IMR-90 (cell line): ENCODE results near the gene DCP2. TPM values are rescaled to one million over a fixed set of nuclear protein-coding genes. Genes with fewer than 3 reads are reported as not detected.

Experiments used
- ATAC-seq: fragments of 200-7000 bp; cut with Tn5 transposase; 2 replicates; pipeline ENCODE4 v1.9.1; 2020; ENCODE audit warnings: low read depth, mild to moderate bottlenecking, moderate library complexity
- BruUV-seq: library from RNA; stranded (reverse); fragments of 400-500 nt; replicated peaks from 2 replicates; lab custom pipeline; 2021; lab: Mats Ljungman, UMichigan
- CTCF ChIA-PET: fragments of 300-600 bp; formaldehyde crosslinking; extraction: SDS; loops from one replicate; lab custom pipeline; 2021; ENCODE audit warnings: antibody characterized with exemption; lab: Yijun Ruan, JAX
- POLR2A ChIA-PET: fragments of 300-600 bp; sonication (Branson Sonifier 250); formaldehyde crosslinking; loops from one replicate; lab custom pipeline; 2022; ENCODE audit warnings: antibody characterized with exemption; ENCODE audit not compliant: unreplicated experiment; lab: Charles Lee
- DNase-seq: peaks from one replicate; pipeline ENCODE4 v3.0.0; 2013
- H2AFZ ChIP-seq: replicated peaks from 2 replicates; pipeline ENCODE3; 2013; ENCODE audit warnings: low read length, mild to moderate bottlenecking; ENCODE audit not compliant: poor library complexity
- H2AK5ac ChIP-seq: 2 replicates; pipeline ENCODE4 v1.6.1; 2013; ENCODE audit warnings: low read depth, low read length, inconsistent platforms
- H2AK9ac ChIP-seq: replicated peaks from 2 replicates; pipeline ENCODE3; 2013; ENCODE audit warnings: mild to moderate bottlenecking, low read depth, low read length, moderate library complexity; ENCODE audit not compliant: poor library complexity
- H2BK120ac ChIP-seq: 2 replicates; pipeline ENCODE4 v1.6.1; 2013; ENCODE audit warnings: low read depth, low read length, inconsistent platforms
- H2BK15ac ChIP-seq: 3 replicates; pipeline ENCODE4 v1.6.1; 2013; ENCODE audit warnings: low read depth, low read length, inconsistent platforms
- H2BK20ac ChIP-seq: 2 replicates; pipeline ENCODE4 v1.6.1; 2013; ENCODE audit warnings: low read depth, mild to moderate bottlenecking, inconsistent platforms, low read length, moderate library complexity
- H2BK5ac ChIP-seq: 2 replicates; pipeline ENCODE4 v1.6.1; 2013; ENCODE audit warnings: mild to moderate bottlenecking, low read depth, low read length, inconsistent platforms; ENCODE audit not compliant: poor library complexity, severe bottlenecking
- H3K14ac ChIP-seq: replicated peaks from 2 replicates; pipeline ENCODE4 v1.6.1; 2013; ENCODE audit warnings: low read depth, low read length, inconsistent platforms
- H3K18ac ChIP-seq: 2 replicates; pipeline ENCODE4 v1.6.1; 2013; ENCODE audit warnings: low read depth, low read length, control low read depth
- H3K23ac ChIP-seq: 2 replicates; pipeline ENCODE4 v1.6.1; 2013; ENCODE audit warnings: low read depth, low read length, inconsistent platforms
- H3K27ac ChIP-seq: 2 replicates; pipeline ENCODE4 v1.5.1; 2013; ENCODE audit warnings: mild to moderate bottlenecking, control low read depth, low read length; ENCODE audit not compliant: insufficient read depth
- H3K27me3 ChIP-seq: 2 replicates; pipeline ENCODE4 v1.6.1; 2013; ENCODE audit warnings: low read length; ENCODE audit not compliant: control insufficient read depth, insufficient read depth
- H3K36me3 ChIP-seq: 2 replicates; pipeline ENCODE4 v1.6.1; 2013; ENCODE audit warnings: low read length, mixed read lengths; ENCODE audit not compliant: control insufficient read depth, insufficient read depth
- H3K4ac ChIP-seq: 2 replicates; pipeline ENCODE4 v1.6.1; 2013; ENCODE audit warnings: low read depth, low read length, inconsistent platforms
- H3K4me1 ChIP-seq: 2 replicates; pipeline ENCODE4 v1.6.1; 2013; ENCODE audit warnings: low read length, mixed read lengths; ENCODE audit not compliant: control insufficient read depth, insufficient read depth
- H3K4me2 ChIP-seq: 2 replicates; pipeline ENCODE4 v1.6.1; 2013; ENCODE audit warnings: low read depth, mild to moderate bottlenecking, control low read depth, low read length, moderate library complexity
- H3K4me3 ChIP-seq: 2 replicates; pipeline ENCODE4 v1.5.1; 2013; ENCODE audit warnings: low read depth, mild to moderate bottlenecking, control low read depth, low read length, moderate library complexity; ENCODE audit not compliant: insufficient read depth
- H3K56ac ChIP-seq: 2 replicates; pipeline ENCODE4 v1.6.1; 2013; ENCODE audit warnings: low read length, inconsistent platforms; ENCODE audit not compliant: insufficient read depth; ENCODE audit errors: extremely low read depth
- H3K79me1 ChIP-seq, 2 experiments: 2 replicates each; pipeline ENCODE4 v1.6.1; 2013; ENCODE audit warnings: low read length in 2 of 2, inconsistent platforms in 1 of 2, low read depth in 1 of 2
- H3K9ac ChIP-seq: 2 replicates; pipeline ENCODE4 v1.6.1; 2013; ENCODE audit warnings: low read depth, low read length, control low read depth
- H3K9me1 ChIP-seq: 2 replicates; pipeline ENCODE4 v1.6.1; 2013; ENCODE audit warnings: low read length, inconsistent platforms; ENCODE audit not compliant: insufficient read depth
- H3K9me3 ChIP-seq: 2 replicates; pipeline ENCODE4 v1.6.1; 2013; ENCODE audit warnings: low read length; ENCODE audit not compliant: control insufficient read depth, insufficient read depth
- H4K20me1 ChIP-seq: 2 replicates; pipeline ENCODE4 v1.6.1; 2013; ENCODE audit warnings: low read length, inconsistent platforms; ENCODE audit not compliant: insufficient read depth
- H4K5ac ChIP-seq: 2 replicates; pipeline ENCODE4 v1.6.1; 2013; ENCODE audit warnings: mild to moderate bottlenecking, low read depth, low read length, control low read depth
- H4K8ac ChIP-seq, 2 experiments: 2 replicates each; pipeline ENCODE4 v1.6.1; 2013; ENCODE audit warnings: low read depth in 2 of 2, low read length in 2 of 2, control low read depth in 1 of 2, inconsistent platforms in 1 of 2
- H4K91ac ChIP-seq: 2 replicates; pipeline ENCODE4 v1.6.1; 2013; ENCODE audit warnings: low read depth, low read length, inconsistent platforms; ENCODE audit not compliant: insufficient read depth
- CEBPB ChIP-seq: IDR thresholded peaks from 2 replicates; pipeline ENCODE4 v1.6.1; 2012; ENCODE audit warnings: low read depth, low read length, improper control_type of control experiment
- CHD1 ChIP-seq: IDR thresholded peaks from 2 replicates; pipeline ENCODE4 v1.6.1; 2012; ENCODE audit warnings: low read depth, low read length, improper control_type of control experiment
- FOS ChIP-seq: fragments of 150-350 bp; IDR thresholded peaks from 2 replicates; pipeline ENCODE4 v1.6.1; 2016; ENCODE audit warnings: low read depth, low read length
- MAFK ChIP-seq: IDR thresholded peaks from 2 replicates; pipeline ENCODE4 v1.6.1; 2012; ENCODE audit warnings: low read depth, low read length, improper control_type of control experiment
- MAZ ChIP-seq: IDR thresholded peaks from 2 replicates; pipeline ENCODE4 v1.6.1; 2012; ENCODE audit warnings: low read depth, mild to moderate bottlenecking, low read length, improper control_type of control experiment, moderate library complexity, borderline replicate concordance
- MXI1 ChIP-seq: IDR thresholded peaks from 2 replicates; pipeline ENCODE4 v1.6.1; 2012; ENCODE audit warnings: low read depth, mild to moderate bottlenecking, low read length, moderate library complexity, borderline replicate concordance
- NFE2L2 ChIP-seq: fragments of 150-350 bp; IDR thresholded peaks from 2 replicates; pipeline ENCODE4 v1.6.1; 2016; ENCODE audit warnings: low read depth, mild to moderate bottlenecking, low read length
- POLR2A ChIP-seq: IDR thresholded peaks from 2 replicates; pipeline ENCODE4 v1.6.1; 2012; ENCODE audit warnings: mild to moderate bottlenecking, low read depth, low read length
- RAD21 ChIP-seq: IDR thresholded peaks from 2 replicates; pipeline ENCODE4 v1.6.1; 2012; ENCODE audit warnings: low read length, improper control_type of control experiment
- RCOR1 ChIP-seq: IDR thresholded peaks from 2 replicates; pipeline ENCODE4 v1.6.1; 2012; ENCODE audit warnings: mild to moderate bottlenecking, low read length, improper control_type of control experiment; ENCODE audit not compliant: insufficient replicate concordance
- RFX5 ChIP-seq: IDR thresholded peaks from 2 replicates; pipeline ENCODE4 v1.8.0; 2012; ENCODE audit warnings: low read depth, mild to moderate bottlenecking, low read length, moderate library complexity
- SMC3 ChIP-seq: fragments of 150-350 bp; IDR thresholded peaks from 2 replicates; pipeline ENCODE4 v1.6.1; 2016; ENCODE audit warnings: low read depth, mild to moderate bottlenecking, antibody characterized with exemption, low read length, moderate library complexity
- WGBS, 2 experiments: methylation state at CpG; one replicate each; pipeline versions ENCODE4 v1.1.5 to v1.1.7; 2013; ENCODE audit warnings: missing lambda C conversion rate in 2 of 2; ENCODE audit not compliant: insufficient read length in 1 of 2; ENCODE audit errors: extremely low coverage in 2 of 2; 5-methylcytosine and 5-hydroxymethylcytosine counted together
- dilution Hi-C: fragments of 300-500 bp; cut with HindIII; formaldehyde crosslinking; loops from one replicate; pipeline ENCODE4 v1.14.3; 2018; ENCODE audit warnings: low sequenced_read_pairs; ENCODE audit not compliant: unreplicated experiment
- in situ Hi-C: fragments of 300-500 bp; cut with MboI; formaldehyde crosslinking; loops from 3 replicates; pipeline ENCODE4 v1.14.3; 2019; ENCODE audit warnings: low sequenced_read_pairs, inconsistent platforms, mixed read lengths
- intact Hi-C: fragments of 100-400 bp; cut with micrococcal nuclease; formaldehyde crosslinking; loops from 2 replicates; pipeline ENCODE4 v1.10.0; 2022
- polyA plus RNA-seq, 3 experiments: library from polyadenylated mRNA; depleted of rRNA; stranded (reverse); fragments of >200 nt; gene quantifications; 2 replicates each; pipeline ENCODE4 v1.2.3, GENCODE V29; 2012; ENCODE audit warnings: low replicate concordance in 1 of 3
- total RNA-seq: library from RNA; depleted of rRNA; stranded (reverse); fragments of >200 nt; gene quantifications from 2 replicates; pipeline ENCODE4 v1.2.3, GENCODE V29; 2012
- TF ChIP-seq, protein P1 (sequence below): fragments of 150-350 bp; IDR thresholded peaks from 2 replicates; pipeline ENCODE4 v1.6.1; 2017; ENCODE audit warnings: mild to moderate bottlenecking, antibody characterized with exemption, low read length, low read depth
- TF ChIP-seq, protein P2 (sequence below): fragments of 150-350 bp; IDR thresholded peaks from 2 replicates; pipeline ENCODE4 v1.6.1; 2016; ENCODE audit warnings: low read depth, mild to moderate bottlenecking, low read length, moderate library complexity, borderline replicate concordance
- TF ChIP-seq, protein P3 (sequence below): conservative IDR thresholded peaks from 2 replicates; pipeline ENCODE4 v1.5.1; 2012; ENCODE audit warnings: mild to moderate bottlenecking, low read depth, low read length, improper control_type of control experiment

The DCP2 gene
- total and polyA plus RNA-seq, 2 of the 4 experiments (the other 2 are of a cell fraction): 6.9 to 18.6 TPM

DNA sequence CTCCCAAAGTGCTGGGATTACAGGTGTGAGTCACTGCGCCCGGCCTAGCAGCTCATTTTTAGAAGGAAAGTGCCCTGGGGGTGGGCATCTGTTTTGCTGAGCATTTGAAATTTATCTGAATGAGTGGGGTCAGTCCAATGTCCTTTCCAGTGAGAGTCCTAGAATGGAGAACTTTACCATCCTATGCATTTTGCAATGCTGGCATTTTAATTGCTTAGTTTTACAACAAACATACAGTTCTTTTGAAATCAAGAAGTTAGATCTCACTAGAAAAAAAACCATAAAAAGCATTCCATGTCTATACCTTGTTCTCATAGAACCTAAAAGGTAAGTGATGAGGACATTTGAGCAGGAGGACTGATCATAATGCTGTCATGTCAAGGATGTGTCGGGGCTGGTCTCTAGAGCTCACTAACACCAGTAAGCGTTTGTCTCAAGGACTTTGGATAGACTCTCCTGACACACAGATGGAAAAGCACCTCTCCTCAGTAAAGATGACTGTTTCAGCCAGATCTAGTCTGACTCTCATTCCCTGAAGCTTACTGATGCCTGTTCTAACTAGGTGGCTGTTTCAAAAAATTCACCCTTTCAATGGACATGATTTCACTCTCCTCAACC lies 83.9 kb downstream of the DCP2 start:
- no peak overlapping the region for H2AFZ ChIP-seq
- peak overlapping the region; percentile 76; the same call in 1 of the 2 replicates for H3K14ac ChIP-seq
- H3K79me1 ChIP-seq: peaks cover 0 to 7% of the 10 kb centered on the region in 2 experiments; a peak in 2 of 4 replicates
- H2BK15ac ChIP-seq: peak overlapping the region; percentile 67; the same call in 1 of the 3 replicates
- H4K20me1 ChIP-seq: no peaks in the 10 kb centered on the region
- 100% methylated on average over 1 of the region's 4 CpGs; no CpG with 5 or more reads in 1 of the 2 experiments for WGBS, 2 experiments
- H3K4me3 ChIP-seq: no peak overlapping the region
- peaks cover 19% of the 10 kb centered on the region for H3K4me1 ChIP-seq
- no peaks in the 10 kb centered on the region for H3K9me3 ChIP-seq
- H2BK120ac ChIP-seq: peak overlapping the region; percentile 61
- ATAC-seq (no peak), DNase-seq (no peak)
- no peak overlapping the region for H2AK9ac ChIP-seq
- in situ Hi-C loops (no loop called here), intact Hi-C loops (loop anchor here (10.0 kb wide), 1 partner anchor 234 kb away; no protein-coding TSS in a partner anchor), dilution Hi-C loops (no loop called here)
- no peak overlapping the region for H3K4me2 ChIP-seq
- CTCF ChIA-PET: no interaction called here
- POLR2A ChIA-PET: no interaction called here
- no peaks in the 10 kb centered on the region for H3K27me3 ChIP-seq
- no peak overlapping the region for H2BK5ac ChIP-seq
- no peak overlapping the region for H3K18ac ChIP-seq
- no peak overlapping the region for H3K9ac ChIP-seq
- BruUV-seq: no TSS peak
- H4K8ac ChIP-seq: no peak overlapping the region
- peaks cover 19% of the 10 kb centered on the region for H3K9me1 ChIP-seq
- 0 out of 2 replicates have a peak overlapping the region, but pooled peaks have one; percentile 71 for H2BK20ac ChIP-seq
- peak overlapping the region; percentile 87; the same call in 1 of the 2 replicates for H2AK5ac ChIP-seq
- H3K36me3 ChIP-seq: peaks cover 45% of the 10 kb centered on the region
- H4K91ac ChIP-seq: no peak overlapping the region
- peak overlapping the region; percentile 43; the same call in 1 of the 2 replicates for H3K23ac ChIP-seq
- H3K56ac ChIP-seq: no peak overlapping the region
- no peak overlapping the region for H3K27ac ChIP-seq
- peak overlapping the region; percentile 54 for H3K4ac ChIP-seq
- no peak overlapping the region for H4K5ac ChIP-seq
- no peak for TF ChIP-seq RCOR1
- TF ChIP-seq, protein P1, sequence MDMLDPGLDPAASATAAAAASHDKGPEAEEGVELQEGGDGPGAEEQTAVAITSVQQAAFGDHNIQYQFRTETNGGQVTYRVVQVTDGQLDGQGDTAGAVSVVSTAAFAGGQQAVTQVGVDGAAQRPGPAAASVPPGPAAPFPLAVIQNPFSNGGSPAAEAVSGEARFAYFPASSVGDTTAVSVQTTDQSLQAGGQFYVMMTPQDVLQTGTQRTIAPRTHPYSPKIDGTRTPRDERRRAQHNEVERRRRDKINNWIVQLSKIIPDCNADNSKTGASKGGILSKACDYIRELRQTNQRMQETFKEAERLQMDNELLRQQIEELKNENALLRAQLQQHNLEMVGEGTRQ: no peak
- no peak for TF ChIP-seq MXI1
- TF ChIP-seq NFE2L2: no peak
- no peak for TF ChIP-seq CEBPB
- no peak for TF ChIP-seq RAD21
- TF ChIP-seq RFX5: no peak
- TF ChIP-seq MAFK: no peak
- TF ChIP-seq FOS: no peak
- TF ChIP-seq POLR2A: no peak
- no peak for TF ChIP-seq MAZ
- TF ChIP-seq SMC3: no peak
- TF ChIP-seq, protein P2, sequence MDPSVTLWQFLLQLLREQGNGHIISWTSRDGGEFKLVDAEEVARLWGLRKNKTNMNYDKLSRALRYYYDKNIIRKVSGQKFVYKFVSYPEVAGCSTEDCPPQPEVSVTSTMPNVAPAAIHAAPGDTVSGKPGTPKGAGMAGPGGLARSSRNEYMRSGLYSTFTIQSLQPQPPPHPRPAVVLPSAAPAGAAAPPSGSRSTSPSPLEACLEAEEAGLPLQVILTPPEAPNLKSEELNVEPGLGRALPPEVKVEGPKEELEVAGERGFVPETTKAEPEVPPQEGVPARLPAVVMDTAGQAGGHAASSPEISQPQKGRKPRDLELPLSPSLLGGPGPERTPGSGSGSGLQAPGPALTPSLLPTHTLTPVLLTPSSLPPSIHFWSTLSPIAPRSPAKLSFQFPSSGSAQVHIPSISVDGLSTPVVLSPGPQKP: no peak
- TF ChIP-seq, protein P3, sequence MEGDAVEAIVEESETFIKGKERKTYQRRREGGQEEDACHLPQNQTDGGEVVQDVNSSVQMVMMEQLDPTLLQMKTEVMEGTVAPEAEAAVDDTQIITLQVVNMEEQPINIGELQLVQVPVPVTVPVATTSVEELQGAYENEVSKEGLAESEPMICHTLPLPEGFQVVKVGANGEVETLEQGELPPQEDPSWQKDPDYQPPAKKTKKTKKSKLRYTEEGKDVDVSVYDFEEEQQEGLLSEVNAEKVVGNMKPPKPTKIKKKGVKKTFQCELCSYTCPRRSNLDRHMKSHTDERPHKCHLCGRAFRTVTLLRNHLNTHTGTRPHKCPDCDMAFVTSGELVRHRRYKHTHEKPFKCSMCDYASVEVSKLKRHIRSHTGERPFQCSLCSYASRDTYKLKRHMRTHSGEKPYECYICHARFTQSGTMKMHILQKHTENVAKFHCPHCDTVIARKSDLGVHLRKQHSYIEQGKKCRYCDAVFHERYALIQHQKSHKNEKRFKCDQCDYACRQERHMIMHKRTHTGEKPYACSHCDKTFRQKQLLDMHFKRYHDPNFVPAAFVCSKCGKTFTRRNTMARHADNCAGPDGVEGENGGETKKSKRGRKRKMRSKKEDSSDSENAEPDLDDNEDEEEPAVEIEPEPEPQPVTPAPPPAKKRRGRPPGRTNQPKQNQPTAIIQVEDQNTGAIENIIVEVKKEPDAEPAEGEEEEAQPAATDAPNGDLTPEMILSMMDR: no peak
- TF ChIP-seq CHD1: no peak
